GM23338 (cell line): Measurements from ENCODE around the gene UBTD1. TPM values are rescaled to one million over a fixed set of nuclear protein-coding genes. Genes with fewer than 3 reads are reported as not detected.

Source experiments
- ATAC-seq: fragments of 200-7000 bp; cut with Tn5 transposase; 3 replicates; pipeline ENCODE4 v1.9.1; 2020
- DNase-seq: peaks from one replicate; pipeline ENCODE4 v3.0.0-alpha.2; 2015; ENCODE audit warnings: low spot score
- H2AFZ ChIP-seq: fragments of 200-600 bp; sonication (generic); 2 replicates; pipeline ENCODE4 v1.8.0; 2016; ENCODE audit warnings: antibody characterized with exemption, mild to moderate bottlenecking, moderate library complexity
- H3F3A ChIP-seq: fragments of 200-600 bp; sonication (generic); replicated peaks from 2 replicates; pipeline ENCODE4 v1.8.0; 2017; ENCODE audit warnings: antibody characterized with exemption, mixed run types, low read depth
- H3K27ac ChIP-seq: fragments of 200-600 bp; sonication (generic); 2 replicates; pipeline ENCODE4 v1.6.1; 2016; ENCODE audit warnings: low read depth
- H3K27me3 ChIP-seq: fragments of 200-600 bp; sonication (generic); 2 replicates; pipeline ENCODE4 v1.8.0; 2016; ENCODE audit warnings: mild to moderate bottlenecking, mixed run types, moderate library complexity; ENCODE audit not compliant: insufficient read depth
- H3K36me3 ChIP-seq: fragments of 200-600 bp; sonication (generic); 2 replicates; pipeline ENCODE4 v1.8.0; 2016; ENCODE audit warnings: mild to moderate bottlenecking; ENCODE audit not compliant: insufficient read depth
- H3K4me1 ChIP-seq: fragments of 200-600 bp; sonication (generic); 2 replicates; pipeline ENCODE4 v1.8.0; 2016; ENCODE audit warnings: mild to moderate bottlenecking, moderate library complexity; ENCODE audit not compliant: insufficient read depth
- H3K4me2 ChIP-seq: fragments of 200-600 bp; sonication (generic); 2 replicates; pipeline ENCODE4 v1.7.1; 2017; ENCODE audit warnings: mixed run types
- H3K4me3 ChIP-seq: fragments of 200-600 bp; sonication (generic); 2 replicates; pipeline ENCODE4 v1.6.1; 2016; ENCODE audit warnings: mixed run types
- H3K79me2 ChIP-seq: fragments of 200-600 bp; sonication (generic); replicated peaks from 2 replicates; pipeline ENCODE4 v1.8.0; 2017; ENCODE audit warnings: mild to moderate bottlenecking; ENCODE audit not compliant: insufficient read depth
- H3K9me2 ChIP-seq: fragments of 200-600 bp; sonication (generic); 2 replicates; pipeline ENCODE4 v1.8.0; 2017; ENCODE audit not compliant: insufficient read depth
- H4K20me1 ChIP-seq: fragments of 200-600 bp; sonication (generic); replicated peaks from 2 replicates; pipeline ENCODE4 v1.8.0; 2017; ENCODE audit warnings: mild to moderate bottlenecking; ENCODE audit not compliant: insufficient read depth
- H3K27ac Mint-ChIP-seq: 2 replicates; pipeline ENCODE4 v1.8.0; 2020; ENCODE audit warnings: inconsistent platforms, mild to moderate bottlenecking, moderate library complexity, mixed read lengths
- H3K27me3 Mint-ChIP-seq: 3 replicates; pipeline ENCODE4 v1.8.0; 2022; ENCODE audit warnings: low read depth, mild to moderate bottlenecking, moderate library complexity, mixed read lengths, inconsistent platforms; ENCODE audit not compliant: insufficient read depth, poor library complexity
- H3K36me3 Mint-ChIP-seq: 3 replicates; pipeline ENCODE4 v1.8.0; 2021; ENCODE audit warnings: low read depth, mild to moderate bottlenecking, inconsistent platforms, moderate library complexity, mixed read lengths
- H3K4me1 Mint-ChIP-seq: 3 replicates; pipeline ENCODE4 v1.8.0; 2020; ENCODE audit warnings: mild to moderate bottlenecking, inconsistent platforms, mixed read lengths
- H3K4me3 Mint-ChIP-seq: 3 replicates; pipeline ENCODE4 v1.8.0; 2021; ENCODE audit warnings: moderate library complexity, mild to moderate bottlenecking, inconsistent platforms, mixed read lengths
- H3K9me3 Mint-ChIP-seq: 3 replicates; pipeline ENCODE4 v1.8.0; 2020; ENCODE audit warnings: moderate library complexity, mild to moderate bottlenecking, inconsistent platforms, mixed read lengths
- REST ChIP-seq: IDR thresholded peaks from one replicate; pipeline ENCODE4 v1.6.1; 2018; ENCODE audit warnings: antibody characterized with exemption; ENCODE audit not compliant: unreplicated experiment
- polyA plus RNA-seq: library from polyadenylated mRNA; unstranded; fragments of >200 nt; fragmentation: Nextera tagmentation; extraction: Ambion mirVana; gene quantifications from 2 replicates; pipeline ENCODE4 v1.2.1, GENCODE V29; 2016
- total RNA-seq: library from RNA; depleted of rRNA; stranded (reverse); fragments of >200 nt; shearing (Covaris generic); gene quantifications from 2 replicates; pipeline ENCODE4 v1.2.3, GENCODE V29; 2014
- TF ChIP-seq, protein P1 (sequence below): fragments of 250-450 bp; sonication (Bioruptor Pico); IDR thresholded peaks from 2 replicates; pipeline ENCODE4 v1.5.0; 2020; ENCODE audit warnings: mild to moderate bottlenecking, moderate library complexity
- TF ChIP-seq, protein P2 (sequence below), 2 experiments: fragments of 200-600 bp in 1 of 2; sonication (generic) in 1 of 2; conservative IDR thresholded peaks; 2 replicates each; pipeline versions ENCODE4 v1.5.1 to v1.6.1; 2016 to 2017; ENCODE audit warnings: antibody characterized with exemption in 2 of 2, low read depth in 2 of 2, mild to moderate bottlenecking in 2 of 2, moderate library complexity in 1 of 2

Gene UBTD1
- total and polyA plus RNA-seq, 2 experiments from 2014 or later = 17.3 to 29.0 TPM

GRCh38 chr10:97597778-97598177 lies 99.1 kb downstream of the UBTD1 start:
- Histone ChIP-seq H2AFZ (no peak overlapping the region), H3K4me2 (no peak overlapping the region), H4K20me1 (no peaks in the 10 kb centered on the region), H3K4me3 (no peak overlapping the region), H3K4me1 (no peaks in the 10 kb centered on the region), H3F3A (no peaks in the 10 kb centered on the region), H3K79me2 (no peaks in the 10 kb centered on the region), H3K27ac (no peak overlapping the region), H3K9me2 (no peaks in the 10 kb centered on the region), H3K27me3 (no peaks in the 10 kb centered on the region), H3K36me3 (no peaks in the 10 kb centered on the region)
- H3K27me3 Mint-ChIP-seq = peaks cover 9% of the 10 kb centered on the region
- DNase-seq (no peak), ATAC-seq (no peak)
- no peak overlapping the region for H3K27ac Mint-ChIP-seq
- no peak overlapping the region for H3K4me3 Mint-ChIP-seq
- TF ChIP-seq, protein P1, sequence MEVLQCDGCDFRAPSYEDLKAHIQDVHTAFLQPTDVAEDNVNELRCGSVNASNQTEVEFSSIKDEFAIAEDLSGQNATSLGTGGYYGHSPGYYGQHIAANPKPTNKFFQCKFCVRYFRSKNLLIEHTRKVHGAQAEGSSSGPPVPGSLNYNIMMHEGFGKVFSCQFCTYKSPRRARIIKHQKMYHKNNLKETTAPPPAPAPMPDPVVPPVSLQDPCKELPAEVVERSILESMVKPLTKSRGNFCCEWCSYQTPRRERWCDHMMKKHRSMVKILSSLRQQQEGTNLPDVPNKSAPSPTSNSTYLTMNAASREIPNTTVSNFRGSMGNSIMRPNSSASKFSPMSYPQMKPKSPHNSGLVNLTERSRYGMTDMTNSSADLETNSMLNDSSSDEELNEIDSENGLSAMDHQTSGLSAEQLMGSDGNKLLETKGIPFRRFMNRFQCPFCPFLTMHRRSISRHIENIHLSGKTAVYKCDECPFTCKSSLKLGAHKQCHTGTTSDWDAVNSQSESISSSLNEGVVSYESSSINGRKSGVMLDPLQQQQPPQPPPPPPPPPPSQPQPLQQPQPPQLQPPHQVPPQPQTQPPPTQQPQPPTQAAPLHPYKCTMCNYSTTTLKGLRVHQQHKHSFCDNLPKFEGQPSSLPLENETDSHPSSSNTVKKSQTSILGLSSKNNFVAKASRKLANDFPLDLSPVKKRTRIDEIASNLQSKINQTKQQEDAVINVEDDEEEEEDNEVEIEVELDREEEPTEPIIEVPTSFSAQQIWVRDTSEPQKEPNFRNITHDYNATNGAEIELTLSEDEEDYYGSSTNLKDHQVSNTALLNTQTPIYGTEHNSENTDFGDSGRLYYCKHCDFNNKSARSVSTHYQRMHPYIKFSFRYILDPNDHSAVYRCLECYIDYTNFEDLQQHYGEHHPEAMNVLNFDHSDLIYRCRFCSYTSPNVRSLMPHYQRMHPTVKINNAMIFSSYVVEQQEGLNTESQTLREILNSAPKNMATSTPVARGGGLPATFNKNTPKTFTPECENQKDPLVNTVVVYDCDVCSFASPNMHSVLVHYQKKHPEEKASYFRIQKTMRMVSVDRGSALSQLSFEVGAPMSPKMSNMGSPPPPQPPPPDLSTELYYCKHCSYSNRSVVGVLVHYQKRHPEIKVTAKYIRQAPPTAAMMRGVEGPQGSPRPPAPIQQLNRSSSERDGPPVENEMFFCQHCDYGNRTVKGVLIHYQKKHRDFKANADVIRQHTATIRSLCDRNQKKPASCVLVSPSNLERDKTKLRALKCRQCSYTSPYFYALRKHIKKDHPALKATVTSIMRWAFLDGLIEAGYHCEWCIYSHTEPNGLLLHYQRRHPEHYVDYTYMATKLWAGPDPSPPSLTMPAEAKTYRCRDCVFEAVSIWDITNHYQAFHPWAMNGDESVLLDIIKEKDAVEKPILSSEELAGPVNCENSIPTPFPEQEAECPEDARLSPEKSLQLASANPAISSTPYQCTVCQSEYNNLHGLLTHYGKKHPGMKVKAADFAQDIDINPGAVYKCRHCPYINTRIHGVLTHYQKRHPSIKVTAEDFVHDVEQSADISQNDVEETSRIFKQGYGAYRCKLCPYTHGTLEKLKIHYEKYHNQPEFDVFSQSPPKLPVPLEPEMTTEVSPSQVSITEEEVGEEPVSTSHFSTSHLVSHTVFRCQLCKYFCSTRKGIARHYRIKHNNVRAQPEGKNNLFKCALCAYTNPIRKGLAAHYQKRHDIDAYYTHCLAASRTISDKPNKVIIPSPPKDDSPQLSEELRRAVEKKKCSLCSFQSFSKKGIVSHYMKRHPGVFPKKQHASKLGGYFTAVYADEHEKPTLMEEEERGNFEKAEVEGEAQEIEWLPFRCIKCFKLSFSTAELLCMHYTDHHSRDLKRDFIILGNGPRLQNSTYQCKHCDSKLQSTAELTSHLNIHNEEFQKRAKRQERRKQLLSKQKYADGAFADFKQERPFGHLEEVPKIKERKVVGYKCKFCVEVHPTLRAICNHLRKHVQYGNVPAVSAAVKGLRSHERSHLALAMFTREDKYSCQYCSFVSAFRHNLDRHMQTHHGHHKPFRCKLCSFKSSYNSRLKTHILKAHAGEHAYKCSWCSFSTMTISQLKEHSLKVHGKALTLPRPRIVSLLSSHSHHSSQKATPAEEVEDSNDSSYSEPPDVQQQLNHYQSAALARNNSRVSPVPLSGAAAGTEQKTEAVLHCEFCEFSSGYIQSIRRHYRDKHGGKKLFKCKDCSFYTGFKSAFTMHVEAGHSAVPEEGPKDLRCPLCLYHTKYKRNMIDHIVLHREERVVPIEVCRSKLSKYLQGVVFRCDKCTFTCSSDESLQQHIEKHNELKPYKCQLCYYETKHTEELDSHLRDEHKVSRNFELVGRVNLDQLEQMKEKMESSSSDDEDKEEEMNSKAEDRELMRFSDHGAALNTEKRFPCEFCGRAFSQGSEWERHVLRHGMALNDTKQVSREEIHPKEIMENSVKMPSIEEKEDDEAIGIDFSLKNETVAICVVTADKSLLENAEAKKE (CRISPR knock-in tag) = no peak
- TF ChIP-seq, protein P2, sequence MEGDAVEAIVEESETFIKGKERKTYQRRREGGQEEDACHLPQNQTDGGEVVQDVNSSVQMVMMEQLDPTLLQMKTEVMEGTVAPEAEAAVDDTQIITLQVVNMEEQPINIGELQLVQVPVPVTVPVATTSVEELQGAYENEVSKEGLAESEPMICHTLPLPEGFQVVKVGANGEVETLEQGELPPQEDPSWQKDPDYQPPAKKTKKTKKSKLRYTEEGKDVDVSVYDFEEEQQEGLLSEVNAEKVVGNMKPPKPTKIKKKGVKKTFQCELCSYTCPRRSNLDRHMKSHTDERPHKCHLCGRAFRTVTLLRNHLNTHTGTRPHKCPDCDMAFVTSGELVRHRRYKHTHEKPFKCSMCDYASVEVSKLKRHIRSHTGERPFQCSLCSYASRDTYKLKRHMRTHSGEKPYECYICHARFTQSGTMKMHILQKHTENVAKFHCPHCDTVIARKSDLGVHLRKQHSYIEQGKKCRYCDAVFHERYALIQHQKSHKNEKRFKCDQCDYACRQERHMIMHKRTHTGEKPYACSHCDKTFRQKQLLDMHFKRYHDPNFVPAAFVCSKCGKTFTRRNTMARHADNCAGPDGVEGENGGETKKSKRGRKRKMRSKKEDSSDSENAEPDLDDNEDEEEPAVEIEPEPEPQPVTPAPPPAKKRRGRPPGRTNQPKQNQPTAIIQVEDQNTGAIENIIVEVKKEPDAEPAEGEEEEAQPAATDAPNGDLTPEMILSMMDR (conservative IDR thresholded peaks at IDR 0.05; ENCODE audit: low read depth in 2 of 2) = no peak
- TF ChIP-seq REST = no peak
- no peaks in the 10 kb centered on the region for H3K36me3 Mint-ChIP-seq
- H3K9me3 Mint-ChIP-seq = no peaks in the 10 kb centered on the region
- peaks cover 4% of the 10 kb centered on the region for H3K4me1 Mint-ChIP-seq
